Measurements from ENCODE around the gene ATP13A5.

- TF ChIP-seq, protein P1, sequence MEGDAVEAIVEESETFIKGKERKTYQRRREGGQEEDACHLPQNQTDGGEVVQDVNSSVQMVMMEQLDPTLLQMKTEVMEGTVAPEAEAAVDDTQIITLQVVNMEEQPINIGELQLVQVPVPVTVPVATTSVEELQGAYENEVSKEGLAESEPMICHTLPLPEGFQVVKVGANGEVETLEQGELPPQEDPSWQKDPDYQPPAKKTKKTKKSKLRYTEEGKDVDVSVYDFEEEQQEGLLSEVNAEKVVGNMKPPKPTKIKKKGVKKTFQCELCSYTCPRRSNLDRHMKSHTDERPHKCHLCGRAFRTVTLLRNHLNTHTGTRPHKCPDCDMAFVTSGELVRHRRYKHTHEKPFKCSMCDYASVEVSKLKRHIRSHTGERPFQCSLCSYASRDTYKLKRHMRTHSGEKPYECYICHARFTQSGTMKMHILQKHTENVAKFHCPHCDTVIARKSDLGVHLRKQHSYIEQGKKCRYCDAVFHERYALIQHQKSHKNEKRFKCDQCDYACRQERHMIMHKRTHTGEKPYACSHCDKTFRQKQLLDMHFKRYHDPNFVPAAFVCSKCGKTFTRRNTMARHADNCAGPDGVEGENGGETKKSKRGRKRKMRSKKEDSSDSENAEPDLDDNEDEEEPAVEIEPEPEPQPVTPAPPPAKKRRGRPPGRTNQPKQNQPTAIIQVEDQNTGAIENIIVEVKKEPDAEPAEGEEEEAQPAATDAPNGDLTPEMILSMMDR (conservative IDR thresholded peaks at IDR 0.05; ENCODE audit: low read depth in 2 of 2), result no peak
- TF ChIP-seq REST (IDR thresholded peaks at IDR 0.05; ENCODE audit: unreplicated experiment) (no peak), EZH2 (IDR thresholded peaks at IDR 0.05; ENCODE audit: low read depth, unreplicated experiment) (no peak), EZH2phosphoT487 (IDR thresholded peaks at IDR 0.05; ENCODE audit: unreplicated experiment) (no peak), POLR2AphosphoS5 (IDR thresholded peaks at IDR 0.05; ENCODE audit: low read depth) (no peak), CREB1 (CRISPR knock-in tag; IDR thresholded peaks at IDR 0.05; ENCODE audit: low read depth) (no peak), NANOG (IDR thresholded peaks at IDR 0.05; ENCODE audit: borderline replicate concordance) (no peak), JUNB (IDR thresholded peaks at IDR 0.05; ENCODE audit: unreplicated experiment) (no peak), STAT1 (IDR thresholded peaks at IDR 0.05; ENCODE audit: unreplicated experiment) (no peak), ZNF114 (CRISPR knock-in tag; IDR thresholded peaks at IDR 0.05) (no peak), ZNF331 (CRISPR knock-in tag; IDR thresholded peaks at IDR 0.05; ENCODE audit: low read depth) (no peak)
- TF ChIP-seq, protein P2, sequence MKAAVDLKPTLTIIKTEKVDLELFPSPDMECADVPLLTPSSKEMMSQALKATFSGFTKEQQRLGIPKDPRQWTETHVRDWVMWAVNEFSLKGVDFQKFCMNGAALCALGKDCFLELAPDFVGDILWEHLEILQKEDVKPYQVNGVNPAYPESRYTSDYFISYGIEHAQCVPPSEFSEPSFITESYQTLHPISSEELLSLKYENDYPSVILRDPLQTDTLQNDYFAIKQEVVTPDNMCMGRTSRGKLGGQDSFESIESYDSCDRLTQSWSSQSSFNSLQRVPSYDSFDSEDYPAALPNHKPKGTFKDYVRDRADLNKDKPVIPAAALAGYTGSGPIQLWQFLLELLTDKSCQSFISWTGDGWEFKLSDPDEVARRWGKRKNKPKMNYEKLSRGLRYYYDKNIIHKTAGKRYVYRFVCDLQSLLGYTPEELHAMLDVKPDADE (IDR thresholded peaks at IDR 0.05), result no peak
These were observed 129.6 kb downstream of the ATP13A5 start for GRCh38 chr3:193248848-193249468.
